Sigmoid colon (tissue), 7 donors: ENCODE measurements around the gene BLID. TPM values are rescaled to one million over a fixed set of nuclear protein-coding genes. Genes with fewer than 3 reads are reported as not detected.

Experiments used
- DNase-seq: peaks from one replicate; pipeline ENCODE4 v3.0.0-alpha.2; 2019
- H3K27ac ChIP-seq, 4 donors: fragments of 200-600 bp; sonication (generic); one replicate each; pipeline ENCODE4 v1.5.1; 2016 to 2019; ENCODE audit warnings: mild to moderate bottlenecking in 1 of 4
- H3K27me3 ChIP-seq, 3 donors: fragments of 200-600 bp; sonication (generic); one replicate each; pipeline ENCODE4 v1.5.1; 2019; ENCODE audit warnings: mild to moderate bottlenecking in 1 of 3
- H3K36me3 ChIP-seq, 4 donors: fragments of 200-600 bp; sonication (generic); one replicate each; pipeline ENCODE4 v1.5.1; 2016 to 2019
- H3K4me1 ChIP-seq, 4 donors: fragments of 200-600 bp; sonication (generic); one replicate each; pipeline ENCODE4 v1.5.1; 2017 to 2019
- H3K4me3 ChIP-seq, 4 donors: fragments of 200-600 bp; sonication (generic); one replicate each; pipeline ENCODE4 v1.5.1; 2017 to 2019; ENCODE audit warnings: mild to moderate bottlenecking in 2 of 4, moderate library complexity in 1 of 4
- H3K9me3 ChIP-seq, 4 donors: fragments of 200-600 bp in 3 of 4; sonication (generic) in 3 of 4; one replicate each; pipeline versions ENCODE4 v1.5.1 to v1.6.1; 2013 to 2019
- CTCF ChIP-seq, 4 experiments: fragments of 450-650 bp in 3 of 4; fragments of 200-600 bp in 1 of 4; IDR thresholded peaks; one replicate each; pipeline ENCODE4 v1.5.1; 2016 to 2019; ENCODE audit warnings: antibody characterized with exemption in 4 of 4, mild to moderate bottlenecking in 3 of 4, moderate library complexity in 2 of 4
- EP300 ChIP-seq, 4 donors: sonication (generic); formaldehyde crosslinking; IDR thresholded peaks; one replicate each; pipeline ENCODE4 v1.6.1; 2017; ENCODE audit warnings: antibody characterized with exemption in 4 of 4
- POLR2A ChIP-seq, 2 donors: fragments of 450-650 bp; IDR thresholded peaks; one replicate each; pipeline ENCODE4 v1.6.1; 2016; ENCODE audit warnings: antibody characterized with exemption in 2 of 2, mild to moderate bottlenecking in 2 of 2, moderate library complexity in 2 of 2
- POLR2AphosphoS5 ChIP-seq, 4 donors: sonication (generic); formaldehyde crosslinking; IDR thresholded peaks; one replicate each; pipeline ENCODE4 v1.6.1; 2017; ENCODE audit warnings: antibody characterized with exemption in 4 of 4
- WGBS, 2 donors: extraction: QIAGEN DNeasy Blood & Tissue Kit; methylation state at CpG; one replicate each; pipeline ENCODE4 v1.1.7; 2013; 5-methylcytosine and 5-hydroxymethylcytosine counted together
- intact Hi-C: fragments of 100-400 bp; cut with DNase I; formaldehyde crosslinking; loops from one replicate; pipeline ENCODE4 v1.15.1; 2023
- polyA plus RNA-seq, 3 donors: library from polyadenylated mRNA; stranded (reverse); fragments of 200-250 nt; gene quantifications; one replicate each; pipeline ENCODE4 v1.2.3, GENCODE V29; 2013
- total RNA-seq, 4 donors: library from RNA; depleted of rRNA; stranded (reverse); fragments of >200 nt; gene quantifications; one replicate each; pipeline ENCODE4 v1.1.0, GENCODE V29; 2016
- donor health status: healthy with polysubstance abuse.
- donor health status: Bipolar disorder and iron deficiency.
- donor health status: healthy.

Gene BLID
- total and polyA plus RNA-seq, 7 donors, result 0.09 to 2.2 (median 1.9) TPM; not detected in 2

GRCh38 chr11:122100756-122101080 is 15.3 kb downstream of the BLID start:
- intact Hi-C loops, result loop anchor here (1.0 to 10.0 kb wide), 9 partner anchors 57 to 806 kb away; partner anchors contain the start of gene SC5D
- Histone ChIP-seq H3K9me3 (no peaks in the 10 kb centered on the region), H3K4me1 (peaks cover 0 to 14% (median 8%) of the 10 kb centered on the region in 4 donors), H3K36me3 (no peaks in the 10 kb centered on the region), H3K27me3 (no peaks in the 10 kb centered on the region), H3K27ac (peak overlapping the region; percentile 90 to 95 (median 91)), H3K4me3 (peak overlapping the region; percentile 53 to 67 (median 60))
- peak in 2 of 4 donors; percentile 55 to 71 for TF ChIP-seq POLR2AphosphoS5 (IDR thresholded peaks at IDR 0.05)
- no peak for TF ChIP-seq CTCF (IDR thresholded peaks at IDR 0.05)
- TF ChIP-seq POLR2A (IDR thresholded peaks at IDR 0.05), result no peak
- TF ChIP-seq EP300 (IDR thresholded peaks at IDR 0.05), result no peak
- 9 to 25% methylated on average over 11 of the region's 11 CpGs for WGBS, 2 donors
- DNase-seq, result peak; percentile 83

- H3K36me3 ChIP-seq, result no peaks in the 10 kb centered on the region
- H3K9me3 ChIP-seq, result no peaks in the 10 kb centered on the region
- H3K27me3 ChIP-seq, result no peaks in the 10 kb centered on the region
- H3K4me3 ChIP-seq, result peak overlapping the region; percentile 53 to 67 (median 60)
- H3K27ac ChIP-seq, result peak overlapping the region; percentile 90 to 95 (median 91)
- intact Hi-C loops, result loop anchor here (2.0 to 10.0 kb wide), 8 partner anchors 57 to 805 kb away; partner anchors contain the start of gene SC5D
- peak in 1 of 2 donors; percentile 33 for TF ChIP-seq POLR2A (IDR thresholded peaks at IDR 0.05)
- TF ChIP-seq CTCF (IDR thresholded peaks at IDR 0.05), result no peak
- TF ChIP-seq POLR2AphosphoS5 (IDR thresholded peaks at IDR 0.05), result peak; percentile 19 to 76 (median 50)
- 12 to 25% methylated on average over 26 to 27 of the region's 27 CpGs for WGBS, 2 donors
- DNase-seq, result peak; percentile 88
- H3K4me1 ChIP-seq, result peaks cover 0 to 19% (median 8%) of the 10 kb centered on the region in 4 donors
Measured at GRCh38 chr11:122100037-122100755, 15.8 kb downstream of the BLID start.

GRCh38 chr11:122099374-122100036 is 16.5 kb downstream of the BLID start:
- peak overlapping the region; percentile 53 to 67 (median 60) for H3K4me3 ChIP-seq
- no peaks in the 10 kb centered on the region for H3K9me3 ChIP-seq
- intact Hi-C loops, result loop anchor here (2.0 to 10.0 kb wide), 8 partner anchors 58 to 805 kb away; partner anchors contain the start of gene SC5D
- peaks cover 0 to 26% (median 10%) of the 10 kb centered on the region in 4 donors for H3K4me1 ChIP-seq
- TF ChIP-seq CTCF (IDR thresholded peaks at IDR 0.05) (no peak), EP300 (IDR thresholded peaks at IDR 0.05) (no peak), POLR2AphosphoS5 (IDR thresholded peaks at IDR 0.05) (peak; percentile 7 to 74 (median 56)), POLR2A (IDR thresholded peaks at IDR 0.05) (peak in 1 of 2 donors; percentile 26)
- WGBS, 2 donors, result 59 to 64% methylated on average over 13 of the region's 13 CpGs
- no peaks in the 10 kb centered on the region for H3K36me3 ChIP-seq
- DNase-seq, result no peak
- peak overlapping the region; percentile 90 to 95 (median 91) for H3K27ac ChIP-seq
- H3K27me3 ChIP-seq, result no peaks in the 10 kb centered on the region

DNA sequence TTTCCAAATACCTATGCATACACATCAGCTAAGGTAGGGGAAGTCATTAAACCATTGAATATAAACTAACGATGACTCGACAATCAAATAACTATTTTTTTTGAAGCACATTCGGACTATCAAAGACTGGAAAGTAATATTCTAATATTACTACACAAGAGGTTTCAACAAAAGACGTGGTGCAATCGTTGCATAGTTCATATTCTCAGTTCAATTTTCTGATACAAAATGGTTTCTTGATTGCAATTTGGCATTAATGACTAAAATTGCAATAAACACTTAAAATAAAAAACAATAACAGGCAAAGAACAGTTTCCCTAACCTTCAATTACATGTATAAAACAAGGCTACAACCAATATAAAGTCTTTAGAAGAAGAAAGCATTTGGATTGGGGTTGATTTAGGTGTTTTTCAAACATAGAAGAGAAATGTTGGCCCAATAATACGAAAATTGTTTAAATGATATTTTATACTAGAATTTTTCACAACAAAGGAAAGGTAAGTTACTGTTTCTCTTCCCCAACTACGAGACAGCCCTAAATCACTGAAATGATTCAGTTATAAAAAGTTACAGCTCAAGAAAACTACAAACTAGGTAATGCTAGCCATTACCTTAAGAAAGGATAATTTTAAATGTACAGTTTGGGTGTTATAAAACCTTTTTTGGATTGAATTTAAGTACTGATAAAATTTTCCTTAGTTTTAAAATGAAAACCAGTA is 17.6 kb downstream of the BLID start:
- TF ChIP-seq CTCF (IDR thresholded peaks at IDR 0.05) (no peak), POLR2AphosphoS5 (IDR thresholded peaks at IDR 0.05) (no peak), EP300 (IDR thresholded peaks at IDR 0.05) (no peak), POLR2A (IDR thresholded peaks at IDR 0.05) (no peak)
- Histone ChIP-seq H3K27me3 (no peaks in the 10 kb centered on the region), H3K27ac (peak overlapping the region; percentile 90 to 95 (median 91)), H3K36me3 (no peaks in the 10 kb centered on the region), H3K4me1 (peaks cover 0 to 37% (median 15%) of the 10 kb centered on the region in 4 donors), H3K4me3 (peak overlapping the region; percentile 53 to 67 (median 60)), H3K9me3 (no peaks in the 10 kb centered on the region)
- DNase-seq, result no peak
- intact Hi-C loops, result loop anchor here (1.0 kb wide), 1 partner anchor 356 kb away; no protein-coding TSS in a partner anchor
- WGBS, 2 donors, result 71 to 77% methylated on average over 7 of the region's 7 CpGs
